GM19035 (cell line): ENCODE measurements around the gene F5.

Experiments used
- ATAC-seq: cut with Tn5 transposase; IDR thresholded peaks from one replicate; pipeline ENCODE4 v1.9.1; 2021; ENCODE audit not compliant: unreplicated experiment

The F5 gene

DNA sequence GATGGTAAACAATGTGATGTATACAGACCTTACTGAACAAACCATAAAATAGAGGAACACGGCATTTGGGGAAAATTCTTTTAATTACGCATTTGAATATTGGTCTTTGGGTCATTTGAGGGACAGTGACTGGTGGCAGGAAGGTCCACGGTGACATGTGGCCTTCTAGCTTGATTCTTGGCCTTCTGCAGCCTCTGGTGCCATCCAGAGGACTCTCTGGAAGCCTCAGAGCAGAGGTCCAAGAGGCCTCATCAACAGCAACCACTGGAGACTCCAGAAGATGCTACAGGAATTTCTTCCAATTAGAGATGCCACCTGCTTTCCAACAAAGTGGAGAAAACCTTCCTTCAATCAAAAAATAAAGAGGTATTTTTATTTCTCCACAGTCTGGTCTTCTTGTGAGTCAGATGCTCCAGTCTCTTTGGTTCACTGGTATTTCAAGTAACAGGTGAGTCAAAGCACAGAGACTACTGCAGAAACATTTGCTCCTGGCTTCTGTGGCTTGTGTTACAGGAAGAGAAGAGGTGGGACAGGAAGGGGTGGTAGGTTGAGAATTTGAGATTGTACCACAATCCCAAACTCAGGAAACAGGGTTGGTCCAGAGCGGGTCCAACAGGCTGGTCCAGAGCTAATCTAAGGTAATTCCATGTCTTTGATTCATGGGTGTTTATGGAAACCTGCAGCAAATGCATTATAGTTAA lies 2.7 kb upstream of the F5 start:
- no peak for ATAC-seq

DNA sequence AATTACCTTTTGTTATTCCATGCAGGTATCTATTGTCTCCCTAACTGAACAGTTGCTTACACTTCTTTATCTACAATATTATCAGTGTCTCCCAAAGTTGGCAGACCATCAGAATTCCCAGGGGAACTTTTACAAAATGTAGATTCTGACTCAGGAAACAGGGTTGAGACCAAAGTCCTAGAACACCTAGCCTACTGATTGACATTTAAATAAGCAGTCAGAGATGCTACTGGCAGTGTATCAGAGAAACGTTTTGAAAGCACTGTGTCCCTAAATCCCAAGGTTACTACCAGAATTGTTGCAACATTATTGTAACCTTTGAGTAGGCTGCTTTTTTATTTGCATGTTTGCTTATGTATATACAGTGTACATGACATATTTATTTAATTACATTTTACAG lies 1.8 kb upstream of the F5 start:
- no peak for ATAC-seq

DNA sequence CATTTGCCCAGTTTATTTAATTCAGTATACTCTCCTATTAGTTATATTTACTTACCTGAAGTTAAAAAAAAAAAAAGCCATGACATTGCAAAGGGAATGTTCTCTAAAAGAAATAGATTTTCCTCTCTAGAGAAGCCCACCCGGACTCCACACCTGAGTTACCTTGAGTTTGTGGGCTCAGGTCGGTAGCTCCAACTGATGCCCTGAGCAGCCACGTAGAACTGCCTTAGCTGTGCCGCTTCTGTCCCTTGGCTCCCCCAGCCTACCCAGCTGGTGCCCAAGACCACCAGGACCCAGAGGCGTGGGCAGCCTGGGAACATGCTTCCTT lies 250 bp downstream of the F5 start:
- ATAC-seq, result peak; percentile 34

DNA sequence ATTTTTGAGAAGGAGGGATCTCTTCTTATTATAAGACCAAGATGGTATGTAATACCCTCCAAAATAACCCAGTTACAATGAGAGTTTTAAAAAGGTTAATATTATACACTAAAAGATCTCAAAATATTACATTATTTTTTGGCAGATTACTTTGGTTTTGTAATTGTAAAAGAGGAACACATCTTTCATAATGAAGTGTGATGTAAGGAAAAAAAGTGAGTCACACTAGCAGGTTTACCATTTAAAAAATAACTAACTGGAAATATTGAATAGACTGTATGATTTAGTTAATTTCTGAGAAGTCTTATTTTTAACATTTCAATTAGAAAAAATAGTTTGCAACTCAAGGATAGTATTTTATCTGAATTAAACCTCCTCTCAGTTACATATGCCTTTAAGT lies 1.1 kb downstream of the F5 start:
- no peak for ATAC-seq

DNA sequence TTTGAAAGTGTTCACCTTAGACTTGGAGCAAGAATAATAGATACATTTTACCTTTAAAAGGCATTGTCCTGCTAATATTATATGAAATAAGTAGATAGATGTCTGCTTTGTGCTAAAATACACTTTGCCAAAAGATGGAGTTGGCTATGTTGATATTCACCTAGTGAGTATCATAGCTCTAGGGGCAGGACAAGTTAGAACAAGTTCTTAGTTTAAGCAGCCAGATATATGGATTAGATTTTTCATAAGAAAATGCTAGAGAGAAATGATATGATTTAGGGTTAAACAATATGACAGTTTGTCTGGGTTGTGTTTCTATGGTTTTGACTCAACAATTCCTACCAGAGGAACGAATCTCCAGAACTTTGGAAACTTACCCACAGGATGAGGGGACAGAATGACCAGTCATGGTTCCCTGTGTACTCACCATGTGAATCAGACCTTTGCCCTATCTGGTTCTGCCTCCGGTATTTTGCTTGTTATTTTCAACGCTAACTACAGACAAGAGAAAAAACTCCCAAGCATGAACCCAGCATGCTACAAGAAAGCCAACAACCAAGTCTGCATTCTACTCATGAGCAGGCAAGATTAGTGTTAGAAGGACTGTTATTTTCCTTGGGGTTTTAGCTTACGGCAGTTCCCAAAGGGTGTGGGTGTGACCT lies 1.7 kb downstream of the F5 start:
- ATAC-seq, result no peak

DNA sequence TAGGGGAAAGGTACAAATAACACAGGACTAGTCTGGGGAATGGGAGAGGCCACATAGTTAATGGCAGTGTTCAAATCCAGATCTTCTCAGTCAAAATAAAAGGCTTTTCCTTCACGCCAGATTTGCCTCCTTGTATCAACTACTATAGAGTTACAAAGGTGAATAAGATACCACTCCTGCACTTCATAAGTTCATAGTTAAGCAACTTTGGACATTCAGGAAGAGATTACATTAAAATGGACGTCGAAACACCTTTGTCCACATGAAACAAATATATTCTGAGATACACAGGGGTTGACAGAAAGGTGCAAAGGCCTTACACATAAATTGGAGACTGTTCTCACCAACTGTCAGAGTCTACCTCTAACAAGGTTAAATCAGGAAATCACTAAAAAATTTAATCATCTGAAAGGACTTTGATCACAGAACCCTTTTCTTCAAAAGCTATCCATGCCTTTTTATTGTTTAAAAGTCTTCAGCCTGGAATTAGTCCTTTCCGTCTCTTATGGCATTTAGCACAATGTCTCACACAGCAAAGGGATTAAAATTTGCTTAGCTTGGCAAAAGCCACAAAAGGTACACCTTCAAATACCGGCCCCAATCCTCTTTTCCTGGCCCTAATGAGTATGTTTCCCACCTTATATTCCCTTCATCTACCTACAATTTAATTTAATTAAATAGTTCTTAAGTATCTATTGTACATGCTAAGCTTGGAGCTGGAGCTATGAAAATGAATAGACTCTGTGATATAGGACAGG lies 8.1 kb downstream of the F5 start:
- no peak for ATAC-seq

DNA sequence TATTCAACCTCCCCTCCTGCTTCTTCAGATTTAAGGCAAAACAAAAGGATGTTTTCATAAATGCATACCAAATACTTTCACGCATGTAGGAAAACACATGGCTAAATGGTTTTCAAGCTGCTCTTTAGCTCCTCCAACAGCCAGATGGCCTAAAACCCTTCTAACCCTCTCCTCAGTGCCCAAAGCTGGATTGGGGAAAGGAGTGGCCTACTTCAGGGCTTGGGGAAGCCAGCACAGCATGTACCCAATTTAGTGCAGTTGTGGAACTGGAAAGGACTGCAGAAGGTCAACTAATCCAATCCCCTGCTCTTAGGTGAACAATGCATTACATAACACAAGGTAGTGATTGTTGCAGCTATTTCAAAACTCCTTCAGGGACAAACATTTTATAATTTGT lies 9.3 kb downstream of the F5 start:
- ATAC-seq, result no peak

DNA sequence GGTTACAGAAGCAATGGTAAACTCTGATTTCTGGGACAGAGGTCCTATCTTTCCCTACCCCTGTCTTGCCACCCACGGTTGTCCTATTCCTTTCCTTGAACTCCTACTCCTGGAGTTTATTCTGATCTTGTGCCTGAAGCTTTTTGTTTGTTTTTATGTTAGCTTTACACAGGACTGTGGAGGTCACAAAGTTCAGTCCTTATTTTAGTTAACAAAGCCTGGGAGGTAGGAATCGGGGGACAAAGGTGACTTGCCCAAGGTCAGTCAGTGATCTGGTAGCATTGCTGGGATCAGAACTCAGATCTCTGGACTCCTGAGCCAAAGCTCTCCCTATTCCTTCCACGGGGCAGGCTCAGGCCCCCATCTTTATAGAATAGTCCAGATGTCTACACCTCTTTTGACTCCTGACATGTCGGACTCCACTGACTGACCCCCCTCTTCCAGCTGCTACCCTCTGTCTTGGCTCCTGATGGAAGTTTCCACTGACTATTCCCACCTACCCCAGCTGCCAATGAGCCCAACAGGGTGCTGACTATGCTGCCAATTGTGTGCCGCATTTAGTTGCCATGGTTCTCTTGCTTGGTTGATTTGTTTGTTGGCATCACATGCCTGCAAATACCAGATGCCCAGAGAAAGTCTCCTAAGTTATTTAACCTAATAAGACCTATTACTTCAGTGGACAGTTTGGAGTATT lies 9.9 kb downstream of the F5 start:
- no peak for ATAC-seq

DNA sequence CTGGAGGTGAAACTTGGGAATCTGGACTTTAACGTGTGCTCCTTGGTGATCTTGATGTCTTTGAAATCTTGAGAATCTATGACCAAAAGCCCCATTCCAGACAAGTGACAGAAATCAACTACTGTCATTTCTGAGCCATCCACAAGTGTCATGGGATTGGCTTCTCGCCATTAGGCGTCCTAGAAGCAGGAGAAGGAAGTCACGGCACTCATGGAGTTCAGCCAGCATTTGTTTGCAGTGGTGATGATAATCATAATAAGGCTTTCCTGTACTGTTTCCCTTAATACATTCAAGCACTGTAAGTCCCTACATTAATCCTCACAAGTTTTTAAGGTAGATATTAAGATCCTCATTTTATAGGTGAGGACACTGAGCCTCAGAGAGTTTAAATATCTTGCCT lies 11.9 kb downstream of the F5 start:
- no peak for ATAC-seq

DNA sequence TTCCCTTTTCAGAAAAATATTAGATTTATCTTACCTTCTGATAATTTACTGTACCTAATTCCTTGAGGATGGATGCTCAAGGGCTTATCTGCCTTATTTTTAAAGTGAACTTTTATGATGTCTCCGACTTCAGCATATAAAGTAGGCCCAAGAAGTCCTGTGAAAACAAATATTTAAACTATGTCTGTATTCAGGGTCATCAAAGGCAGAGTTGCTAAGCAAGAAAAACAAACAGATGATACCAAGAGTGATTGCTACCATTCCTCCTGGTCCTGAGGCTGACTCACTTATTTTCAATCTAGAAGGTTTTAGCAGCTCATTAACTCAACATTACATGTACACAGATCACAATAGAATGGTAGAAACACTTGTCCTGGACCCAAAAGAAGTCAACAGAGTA lies 14.1 kb downstream of the F5 start:
- ATAC-seq, result no peak

DNA sequence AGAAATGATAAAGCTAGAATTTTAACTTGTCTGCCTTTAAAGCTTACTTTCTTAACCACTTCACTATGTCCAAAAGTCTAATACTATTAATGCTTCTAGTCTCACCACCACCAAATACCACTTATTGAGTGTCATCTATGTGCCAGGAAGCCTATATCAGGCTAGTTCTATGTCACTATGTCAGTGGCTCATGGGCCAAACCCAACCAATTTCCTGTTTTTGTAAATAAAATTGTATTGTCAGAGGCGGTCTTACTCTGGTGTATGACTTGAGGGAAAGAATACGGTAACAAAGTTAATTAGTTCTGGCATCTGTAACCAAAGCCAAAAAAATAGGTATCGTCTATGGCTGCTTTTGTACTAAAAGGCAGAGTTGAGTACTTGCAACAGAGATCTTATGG lies 14.8 kb downstream of the F5 start:
- no peak for ATAC-seq

DNA sequence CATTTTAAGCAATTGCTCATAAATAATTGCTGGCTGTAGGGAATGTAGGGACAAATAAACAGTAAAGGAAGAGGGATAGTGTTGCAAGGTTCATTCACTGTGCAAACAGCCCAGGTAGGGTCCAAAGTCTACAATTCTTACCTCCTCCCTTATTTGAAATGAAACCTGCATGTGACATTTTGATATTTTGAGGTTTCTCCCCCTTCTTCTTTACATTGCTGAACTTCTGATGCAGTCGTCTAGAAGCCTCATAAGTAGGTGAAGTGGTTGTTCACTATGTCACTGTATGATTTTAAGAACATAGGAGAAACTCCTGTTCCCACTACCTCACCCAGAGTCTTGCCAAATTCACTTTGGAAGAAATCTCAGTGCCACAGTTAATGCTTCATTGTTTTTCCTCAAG lies 16.1 kb downstream of the F5 start:
- no peak for ATAC-seq

DNA sequence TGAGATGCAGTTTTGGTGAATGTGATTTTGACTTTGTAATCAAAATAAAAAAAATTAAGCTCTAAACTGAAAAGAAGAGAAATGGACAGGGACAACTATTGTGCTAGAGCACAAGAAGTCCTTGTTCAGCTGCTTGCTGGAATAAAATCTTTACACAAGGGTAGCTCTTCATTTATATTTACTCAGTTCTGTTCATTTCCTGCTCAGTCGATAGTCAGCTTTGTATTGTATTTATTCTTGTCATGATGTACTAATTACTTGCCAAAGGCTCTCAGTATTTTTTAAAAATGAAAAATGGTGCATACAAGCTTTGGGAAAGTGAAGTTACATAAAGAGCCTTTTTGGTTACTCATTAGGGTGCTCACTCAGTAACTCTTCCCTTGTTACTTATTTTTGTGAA lies 17.8 kb downstream of the F5 start:
- ATAC-seq, result no peak

DNA sequence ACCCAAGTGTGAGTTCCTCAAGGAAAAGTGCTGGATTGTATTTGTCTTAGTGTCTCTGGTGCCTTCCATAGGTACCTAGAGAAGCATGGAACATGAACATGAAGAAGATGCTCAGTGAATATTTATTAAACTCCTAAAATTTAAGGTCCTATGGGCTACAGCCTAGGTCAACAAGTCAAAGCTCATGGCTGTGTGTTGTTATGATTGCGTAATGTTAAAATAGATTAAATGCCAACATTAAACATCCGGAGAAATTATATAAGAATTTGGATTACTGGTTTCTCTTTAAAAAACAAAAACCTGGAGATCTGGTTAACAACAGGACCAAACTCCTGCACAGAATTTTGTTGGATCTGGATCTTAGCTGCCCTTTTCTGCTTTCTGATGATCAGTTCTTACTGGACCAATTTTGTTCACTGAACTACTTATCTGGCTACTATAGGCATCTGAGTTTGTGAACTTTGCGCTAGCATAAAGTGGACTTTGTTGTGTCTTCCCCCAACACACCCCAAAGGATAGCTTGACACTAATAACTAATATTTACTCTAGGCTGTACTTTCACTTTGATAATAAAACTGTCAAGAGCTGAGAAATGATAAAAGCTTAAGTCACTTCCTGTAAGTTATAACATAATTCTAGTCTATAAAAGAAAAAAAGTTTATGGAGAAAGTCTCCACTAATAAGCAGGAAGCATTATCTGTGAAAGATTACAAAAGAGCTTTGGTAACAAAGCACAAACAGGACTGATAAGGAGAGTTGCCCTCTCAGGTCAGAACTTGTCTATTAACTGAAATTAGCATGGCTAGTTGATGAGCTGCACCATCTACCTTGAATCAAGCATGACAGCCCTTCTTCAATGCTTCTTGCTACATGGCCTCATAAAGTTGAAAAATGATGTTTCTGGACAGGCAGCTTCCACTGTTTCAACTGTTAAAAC lies 20.7 kb downstream of the F5 start:
- no peak for ATAC-seq

DNA sequence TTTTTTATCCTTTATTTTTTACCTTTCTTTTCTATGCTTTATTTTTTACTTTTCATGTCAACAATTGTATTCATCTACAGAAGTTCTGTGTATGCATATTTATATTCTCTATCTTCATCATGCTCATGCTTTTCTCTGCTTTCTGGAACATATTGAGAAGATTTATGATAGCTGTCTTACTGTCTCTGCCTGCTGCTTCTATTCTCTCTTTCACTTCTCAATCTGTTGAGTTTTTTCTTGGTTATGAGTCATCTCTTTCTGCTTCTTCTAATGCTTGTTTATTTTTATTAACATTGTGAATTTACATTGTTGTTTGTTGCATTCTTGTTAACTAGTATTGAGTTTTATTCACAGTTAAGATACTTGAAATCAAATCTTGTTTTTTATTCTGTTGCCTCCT lies 22.6 kb downstream of the F5 start:
- no peak for ATAC-seq

DNA sequence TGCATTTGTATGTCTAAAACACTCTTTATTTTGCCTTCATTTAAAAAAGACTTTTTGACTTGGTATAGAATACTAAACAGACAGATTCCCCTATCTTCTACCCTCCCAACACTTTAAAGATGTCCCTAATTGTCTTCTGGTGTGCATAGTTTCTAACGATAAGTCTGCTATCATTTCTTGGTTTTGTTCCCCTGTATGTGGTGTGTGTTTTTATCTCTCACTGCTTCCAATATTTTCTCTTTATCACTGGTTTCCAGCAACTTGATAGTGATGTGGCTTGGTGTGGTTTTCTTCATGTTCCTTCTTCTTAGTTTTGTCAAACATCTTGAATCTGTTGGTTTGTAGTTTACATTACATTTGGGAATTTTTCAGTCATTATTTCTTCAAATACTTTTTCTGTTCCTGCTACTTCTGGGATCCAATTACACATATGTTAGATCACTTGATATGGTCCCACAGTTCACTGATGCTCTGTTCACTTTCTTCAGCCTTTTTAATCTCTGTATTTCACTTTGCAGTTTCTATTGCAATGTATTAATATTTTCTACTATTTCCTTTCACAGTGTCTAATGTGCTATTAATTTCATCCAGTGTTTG lies 23.2 kb downstream of the F5 start:
- no peak for ATAC-seq

DNA sequence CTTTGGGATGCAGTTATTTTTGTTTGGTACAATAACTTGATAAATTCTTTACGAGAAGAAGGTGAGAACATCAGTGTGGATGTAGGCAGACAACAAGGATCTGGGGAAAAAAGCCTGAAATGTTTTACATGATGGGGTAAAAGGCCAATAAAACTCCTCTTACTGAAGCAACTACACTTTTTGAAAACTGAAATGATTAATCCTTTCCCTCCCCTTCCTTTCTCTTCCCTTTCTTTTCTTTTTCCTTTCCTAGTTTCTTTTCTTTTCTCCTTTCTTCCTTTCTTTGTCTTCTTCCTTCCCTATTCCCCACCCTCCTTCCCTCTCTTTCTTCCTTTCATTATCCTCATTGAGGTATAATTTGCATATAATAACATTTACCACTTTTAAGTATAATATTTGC lies 24.6 kb downstream of the F5 start:
- ATAC-seq, result no peak

DNA sequence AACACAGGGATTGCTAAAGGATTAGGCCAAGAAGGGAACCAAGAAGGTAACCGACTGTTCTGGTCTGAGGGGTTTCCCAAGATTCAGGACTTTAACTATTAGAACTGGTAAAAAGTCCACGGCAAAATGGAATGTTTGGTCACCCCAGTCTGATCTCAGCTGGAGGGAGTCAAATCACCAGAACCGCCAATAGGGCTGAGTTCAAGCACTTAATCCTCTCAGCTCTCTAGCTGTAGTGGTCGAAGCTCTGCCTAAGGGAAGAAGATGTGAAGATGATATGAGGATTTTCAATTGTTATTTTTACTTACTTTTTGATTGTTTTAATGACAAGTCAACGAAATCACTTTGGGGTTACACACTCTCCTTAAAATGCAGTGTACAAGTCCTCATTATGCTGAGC lies 29.1 kb downstream of the F5 start:
- no peak for ATAC-seq

DNA sequence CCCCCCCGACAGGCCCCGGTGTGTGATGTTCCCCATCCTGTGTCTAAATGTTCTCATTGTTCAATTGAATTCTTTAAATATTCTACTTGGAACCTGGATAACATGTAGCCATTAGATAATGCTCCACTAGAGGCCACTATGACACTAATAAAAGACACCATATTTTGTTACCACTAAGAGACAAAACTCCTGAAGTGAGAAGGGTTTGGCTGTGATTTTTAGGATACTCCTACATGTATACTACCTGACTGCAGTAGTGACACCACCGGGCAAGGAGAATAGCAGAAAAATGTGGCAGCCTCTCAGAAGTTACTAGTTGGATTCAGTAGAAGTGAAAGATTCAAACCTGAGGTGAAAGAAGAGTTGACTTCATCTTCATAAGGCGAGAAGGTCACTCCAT lies 36.0 kb downstream of the F5 start:
- ATAC-seq, result peak; percentile 69

DNA sequence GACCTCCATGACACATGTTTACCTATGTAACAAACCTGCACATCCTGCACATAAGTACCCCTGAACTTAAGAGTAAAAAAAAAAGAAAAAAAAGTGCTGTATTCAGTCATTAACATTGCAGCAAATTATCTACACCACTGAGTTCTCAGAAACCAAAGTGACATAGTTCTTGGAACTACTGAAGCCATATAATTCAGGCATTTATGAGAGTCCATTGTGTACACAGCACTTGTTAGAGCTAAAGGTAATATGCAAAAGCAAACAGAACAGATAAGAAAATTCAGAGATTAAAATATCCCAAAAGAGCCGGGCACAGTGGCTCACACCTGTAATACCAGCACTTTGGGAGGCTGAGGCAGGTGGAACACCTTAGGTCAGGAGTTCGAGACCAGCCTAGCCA lies 38.0 kb downstream of the F5 start:
- no peak for ATAC-seq
